GM21423 (cell line): ENCODE results near the gene TBRG4.

Experiments used
- ATAC-seq: cut with Tn5 transposase; IDR thresholded peaks from one replicate; pipeline ENCODE4 v1.9.1; 2021; ENCODE audit warnings: mild to moderate bottlenecking, moderate library complexity; ENCODE audit not compliant: unreplicated experiment

Gene TBRG4

DNA sequence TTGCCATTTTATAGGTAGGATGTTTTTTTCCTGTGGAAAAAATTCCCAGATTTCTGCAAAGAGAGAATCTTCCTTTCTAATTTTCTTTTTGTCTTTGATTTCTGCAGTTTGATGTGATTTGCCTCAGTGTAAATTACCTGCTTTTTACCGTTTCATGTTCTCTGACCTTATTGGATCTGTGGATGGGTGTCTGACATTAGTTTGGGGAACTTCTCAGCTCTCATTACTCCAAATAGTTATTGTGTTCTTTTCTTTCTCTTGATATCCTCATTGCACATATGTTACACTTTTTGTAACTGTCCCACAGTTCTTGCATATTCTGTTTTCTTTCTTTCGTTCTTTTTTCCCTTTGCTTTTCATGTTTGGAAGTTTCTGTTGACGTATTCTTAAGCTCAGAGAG lies 51.2 kb downstream of the TBRG4 start:
- no peak for ATAC-seq

- no peak for ATAC-seq
Observed at GRCh38 chr7:45057878-45058277, 53.6 kb downstream of the TBRG4 start.

DNA sequence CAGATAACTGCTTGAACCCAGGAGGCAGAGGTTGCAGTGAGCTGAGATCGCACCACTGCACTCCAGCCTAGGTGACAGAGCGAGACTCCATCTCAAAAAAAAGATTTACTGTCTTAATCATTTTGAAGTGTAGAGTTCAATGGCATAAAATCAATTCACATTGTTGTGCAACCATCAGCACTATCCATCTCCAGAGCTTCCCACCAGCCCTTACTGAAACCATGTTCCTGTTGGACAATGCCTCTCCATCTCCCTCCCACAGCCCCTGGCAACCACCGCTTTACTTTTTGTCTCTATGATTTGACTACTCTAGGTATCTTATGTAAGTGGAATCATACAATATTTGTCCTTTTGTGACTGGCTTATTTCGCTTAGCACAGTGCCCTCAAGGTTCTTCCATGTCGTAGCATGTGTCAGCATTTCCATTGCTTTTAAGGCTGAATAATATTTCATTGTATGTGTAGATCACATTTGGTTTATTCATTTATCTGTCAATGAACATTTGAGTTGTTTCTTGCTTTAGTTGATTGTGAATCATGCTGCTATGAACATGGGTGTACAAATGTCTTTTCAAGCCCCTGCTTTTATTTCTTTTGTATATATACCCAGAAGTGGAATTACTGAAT lies 55.8 kb downstream of the TBRG4 start:
- ATAC-seq = no peak

GRCh38 chr7:45055016-45055415 lies 56.5 kb downstream of the TBRG4 start:
- no peak for ATAC-seq

DNA sequence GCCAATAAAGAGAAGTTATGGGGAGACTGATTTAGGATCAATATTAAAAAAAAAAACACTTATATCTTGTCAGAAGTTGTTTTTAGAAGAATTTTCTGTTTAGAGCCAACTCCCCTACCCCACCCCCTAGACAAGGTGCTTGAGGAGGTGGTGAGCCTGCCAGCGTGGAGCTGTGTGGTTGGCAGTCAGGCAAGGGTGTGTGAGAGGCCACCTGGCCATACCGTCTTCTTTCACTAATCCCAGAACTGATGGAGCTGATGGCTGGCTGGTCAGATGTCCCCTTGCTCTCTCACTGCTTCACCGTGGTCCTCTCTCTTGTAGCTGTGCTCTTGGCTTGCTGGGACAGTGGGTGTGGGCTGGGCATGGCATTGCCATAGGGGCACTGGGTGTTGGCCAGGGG lies 57.1 kb downstream of the TBRG4 start:
- no peak for ATAC-seq

GRCh38 chr7:45053941-45054340 lies 57.6 kb downstream of the TBRG4 start:
- no peak for ATAC-seq

DNA sequence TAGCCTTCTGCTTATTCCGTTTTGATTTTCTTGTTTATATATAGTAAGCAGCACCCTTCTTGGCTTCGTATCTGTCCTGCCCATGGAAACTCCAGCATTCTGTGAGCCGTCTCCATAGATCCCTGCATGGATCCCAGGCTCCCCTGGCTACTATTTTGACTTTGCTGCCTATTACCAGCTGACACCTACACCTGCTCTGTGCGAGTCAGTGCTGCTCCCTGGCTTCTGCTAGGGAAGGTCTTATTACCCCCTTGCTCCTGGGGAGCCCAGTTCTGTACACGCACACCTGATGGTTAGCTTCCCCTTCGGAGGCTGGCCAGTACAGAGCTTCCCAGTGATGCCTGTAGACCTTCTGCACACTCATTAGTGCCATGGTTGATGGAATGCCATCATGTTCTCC lies 58.1 kb downstream of the TBRG4 start:
- ATAC-seq = no peak

GRCh38 chr7:45052011-45052410 lies 59.5 kb downstream of the TBRG4 start:
- ATAC-seq = no peak

DNA sequence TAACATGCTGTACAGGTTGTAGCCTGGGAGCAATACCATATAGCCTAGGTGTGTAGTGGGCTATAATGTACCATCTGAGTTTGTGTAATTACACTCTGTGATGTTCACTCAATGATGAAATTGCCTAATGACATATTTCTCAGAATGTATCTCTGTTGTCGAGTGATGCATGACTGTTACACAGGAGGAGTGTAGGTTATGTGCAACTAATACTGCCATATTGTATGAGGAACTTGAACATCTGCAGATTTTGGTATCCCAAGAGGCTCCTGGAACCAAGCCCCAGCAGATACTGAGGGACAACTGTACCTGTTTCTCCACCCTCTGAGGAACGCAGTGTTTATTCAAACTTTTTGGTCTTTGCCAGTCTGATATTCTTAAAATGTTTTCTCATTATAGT lies 61.3 kb downstream of the TBRG4 start:
- ATAC-seq = no peak
